ENCODE results near the gene NR2C2AP.
"Not testable (repeated sequence)": the region's sequence is repeated elsewhere in the genome, so short reads cannot be mapped to it uniquely, and the experiment has no call there.

Gene NR2C2AP

GRCh38 chr19:19181488-19181998 lies 21.7 kb downstream of the NR2C2AP start:
- no peak for DNase-seq (ENCODE audit: low read depth)

GRCh38 chr19:19179548-19180441 lies 23.4 kb downstream of the NR2C2AP start:
- no peak for DNase-seq (ENCODE audit: low read depth)

- DNase-seq (ENCODE audit: low read depth) = peak; percentile 26
These were observed 26.3 kb downstream of the NR2C2AP start for GRCh38 chr19:19176950-19177349.

- not testable (repeated sequence) for DNase-seq (ENCODE audit: low read depth)
These were observed 30.0 kb downstream of the NR2C2AP start for GRCh38 chr19:19173243-19173642.

- no peak for DNase-seq (ENCODE audit: low read depth)
These were observed 31.2 kb downstream of the NR2C2AP start for GRCh38 chr19:19171821-19172532.

GRCh38 chr19:19170873-19171672 lies 32.1 kb downstream of the NR2C2AP start:
- DNase-seq (ENCODE audit: low read depth) = no peak

- DNase-seq (ENCODE audit: low read depth) = peak; percentile 51
These were observed 33.0 kb downstream of the NR2C2AP start, which contains the start of gene MEF2B for GRCh38 chr19:19170053-19170872. TSS of gene MEF2B (minus strand) at chr19:19170263. CDS start at chr19:19150735, 19,528 bp downstream.

- DNase-seq (ENCODE audit: low read depth) = no peak
These were observed 33.8 kb downstream of the NR2C2AP start for GRCh38 chr19:19169236-19170052.

- DNase-seq (ENCODE audit: low read depth) = no peak
These were observed 35.6 kb downstream of the NR2C2AP start for GRCh38 chr19:19167612-19168011.

GRCh38 chr19:19165396-19165795 lies 37.8 kb downstream of the NR2C2AP start:
- DNase-seq (ENCODE audit: low read depth) = no peak

- no peak for DNase-seq (ENCODE audit: low read depth)
These were observed 40.7 kb downstream of the NR2C2AP start for GRCh38 chr19:19162495-19162894.

- DNase-seq (ENCODE audit: low read depth) = no peak
These were observed 42.7 kb downstream of the NR2C2AP start for GRCh38 chr19:19160461-19161035.

GRCh38 chr19:19159534-19159933 lies 43.7 kb downstream of the NR2C2AP start:
- no peak for DNase-seq (ENCODE audit: low read depth)

- DNase-seq (ENCODE audit: low read depth) = no peak
These were observed 45.4 kb downstream of the NR2C2AP start for GRCh38 chr19:19157808-19158207.

GRCh38 chr19:19155495-19156219 lies 47.6 kb downstream of the NR2C2AP start:
- DNase-seq (ENCODE audit: low read depth) = no peak

- no peak for DNase-seq (ENCODE audit: low read depth)
These were observed 48.3 kb downstream of the NR2C2AP start for GRCh38 chr19:19154768-19155494.

- no peak for DNase-seq (ENCODE audit: low read depth)
These were observed 50.4 kb downstream of the NR2C2AP start for GRCh38 chr19:19152668-19153384.

- no peak for DNase-seq (ENCODE audit: low read depth)
These were observed 51.8 kb downstream of the NR2C2AP start for GRCh38 chr19:19151418-19151817.
